HT-29 (cell line): Measurements from ENCODE around the gene ZNF423. TPM values are rescaled to one million over a fixed set of nuclear protein-coding genes. Genes with fewer than 3 reads are reported as not detected.

Experiments
- DNase-seq: peaks from one replicate; pipeline ENCODE4 v3.0.0-alpha.2; 2015; ENCODE audit warnings: low spot score
- total RNA-seq: library from RNA; depleted of rRNA; stranded (reverse); fragments of >200 nt; shearing (Covaris generic); gene quantifications from 2 replicates; pipeline ENCODE4 v1.2.3, GENCODE V29; 2014

Gene ZNF423
- total RNA-seq, 1 experiment from 2014 or later, result not detected

DNA sequence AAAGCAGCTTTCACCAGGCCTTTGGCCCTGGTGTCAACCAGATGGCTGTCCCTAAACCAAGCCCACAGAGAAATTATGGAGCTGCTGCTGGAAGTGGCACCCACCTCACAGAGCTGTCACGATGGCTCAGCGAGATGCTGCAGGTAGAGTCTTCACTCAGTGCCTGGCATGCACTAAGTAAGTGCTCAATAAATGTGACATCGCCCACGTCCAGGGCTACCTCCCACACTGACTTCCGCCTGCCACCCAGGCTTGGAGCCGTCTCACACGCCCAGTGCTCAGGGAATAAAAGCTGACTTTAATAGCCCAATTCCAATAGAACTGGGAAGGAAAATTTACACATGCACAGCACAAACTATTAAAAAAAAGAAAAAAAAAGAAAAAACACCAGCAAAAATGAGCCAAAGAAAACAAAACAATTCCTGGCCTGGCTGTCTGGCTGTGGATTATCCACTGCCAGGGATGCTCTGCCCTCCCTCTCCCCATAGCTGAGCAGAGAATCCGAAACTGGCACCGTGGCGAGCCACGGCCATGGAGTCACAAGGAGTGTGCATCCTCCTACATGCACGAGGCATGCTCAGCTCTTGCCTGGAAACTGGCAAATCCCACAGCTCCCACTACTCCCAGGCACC lies 68.9 kb downstream of the ZNF423 start:
- DNase-seq, result no peak

DNA sequence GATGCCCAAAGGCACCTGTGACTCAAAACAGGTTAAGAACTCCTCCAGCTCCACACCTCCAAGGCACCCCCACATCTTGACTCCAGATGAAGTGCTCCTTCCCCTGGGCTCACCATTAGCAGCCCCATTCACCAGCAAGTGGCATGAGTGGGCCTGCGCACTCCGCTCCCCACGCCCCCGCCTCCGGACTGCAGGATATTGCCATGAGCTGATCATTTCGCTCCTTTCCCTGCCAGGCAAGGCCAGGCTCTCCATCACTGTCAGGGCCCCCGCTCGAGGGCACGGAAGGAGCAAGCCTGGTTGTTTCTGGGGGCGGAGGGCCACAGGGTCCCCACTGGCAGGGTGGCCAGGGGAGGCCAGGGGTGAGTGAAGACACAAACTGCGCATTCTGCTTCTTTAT lies 69.9 kb downstream of the ZNF423 start:
- DNase-seq, result no peak

DNA sequence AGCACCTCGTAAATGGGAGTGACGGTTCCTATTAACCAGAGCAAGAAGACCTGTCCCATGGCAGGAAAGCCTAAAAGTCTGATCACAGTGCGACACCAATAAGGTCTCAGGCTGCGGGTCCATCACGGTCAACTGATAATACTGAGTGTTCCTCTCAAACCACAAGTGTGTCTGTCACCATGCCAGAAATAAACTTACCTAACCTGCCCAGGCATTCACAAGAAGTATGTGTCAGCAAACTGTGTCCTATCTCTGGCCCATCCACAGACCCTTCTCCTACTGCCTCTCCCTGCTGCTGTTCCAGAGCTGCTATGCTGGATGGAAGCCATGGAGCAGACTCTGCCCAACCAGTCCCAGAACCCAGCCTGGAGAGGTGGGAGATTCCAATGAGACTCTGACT lies 73.5 kb downstream of the ZNF423 start:
- no peak for DNase-seq

DNA sequence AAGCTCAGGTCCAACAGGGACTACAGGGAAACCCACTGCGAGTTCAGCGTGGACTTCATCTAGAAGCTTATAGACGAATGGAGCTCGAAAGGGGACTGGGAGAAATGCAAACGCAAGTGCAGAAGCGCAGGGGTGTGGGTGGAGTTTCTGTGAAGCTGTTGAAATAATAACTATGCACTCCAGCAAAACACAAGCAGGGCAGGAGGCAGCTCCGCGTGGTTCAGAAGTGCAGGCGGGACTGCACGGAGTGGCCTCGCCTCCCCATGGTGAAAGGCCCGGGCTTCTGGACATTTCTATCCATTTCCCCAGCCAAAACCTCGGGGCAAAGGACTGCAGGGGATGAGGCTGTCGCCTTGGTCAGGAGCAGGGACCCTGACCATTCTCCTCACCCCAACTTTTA lies 74.5 kb downstream of the ZNF423 start:
- DNase-seq, result no peak

DNA sequence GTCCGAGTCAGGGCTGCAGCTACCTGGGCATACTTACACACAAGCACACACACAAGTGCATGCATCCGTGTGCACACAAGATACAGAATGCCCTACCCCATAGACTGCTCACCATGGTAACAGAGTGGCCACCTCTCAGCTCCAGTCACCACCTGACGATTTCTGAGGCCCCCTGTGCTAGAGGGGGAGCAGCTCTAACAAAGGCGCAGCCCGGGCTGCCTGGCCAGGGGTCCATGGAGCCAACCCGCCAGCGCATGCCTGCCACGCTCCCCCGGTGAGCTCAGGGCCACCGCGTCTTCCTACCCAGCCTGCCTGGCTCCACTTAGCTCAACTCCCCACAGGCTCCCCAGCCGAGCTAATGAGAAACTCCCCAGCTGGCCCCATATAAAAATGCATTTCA lies 75.5 kb downstream of the ZNF423 start:
- DNase-seq, result no peak

DNA sequence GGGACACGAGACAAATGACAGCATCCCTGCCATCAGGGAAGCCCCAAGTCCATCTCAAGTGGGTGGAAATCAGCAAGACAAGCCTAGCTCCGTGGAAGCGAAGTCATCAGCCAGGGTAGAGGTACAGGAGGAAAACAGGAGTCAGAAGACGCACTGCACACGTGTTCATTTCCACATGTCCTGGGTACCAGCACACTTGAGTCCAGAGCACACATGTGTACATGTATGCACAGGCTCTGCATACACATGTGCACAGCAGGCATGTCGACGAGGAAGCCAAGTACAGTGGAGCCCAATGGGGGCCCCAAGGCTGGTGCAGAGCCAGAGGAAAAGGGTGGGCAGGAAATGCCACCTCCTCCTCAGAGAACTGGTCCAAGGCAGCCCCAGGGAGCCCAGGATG lies 75.9 kb downstream of the ZNF423 start:
- no peak for DNase-seq

DNA sequence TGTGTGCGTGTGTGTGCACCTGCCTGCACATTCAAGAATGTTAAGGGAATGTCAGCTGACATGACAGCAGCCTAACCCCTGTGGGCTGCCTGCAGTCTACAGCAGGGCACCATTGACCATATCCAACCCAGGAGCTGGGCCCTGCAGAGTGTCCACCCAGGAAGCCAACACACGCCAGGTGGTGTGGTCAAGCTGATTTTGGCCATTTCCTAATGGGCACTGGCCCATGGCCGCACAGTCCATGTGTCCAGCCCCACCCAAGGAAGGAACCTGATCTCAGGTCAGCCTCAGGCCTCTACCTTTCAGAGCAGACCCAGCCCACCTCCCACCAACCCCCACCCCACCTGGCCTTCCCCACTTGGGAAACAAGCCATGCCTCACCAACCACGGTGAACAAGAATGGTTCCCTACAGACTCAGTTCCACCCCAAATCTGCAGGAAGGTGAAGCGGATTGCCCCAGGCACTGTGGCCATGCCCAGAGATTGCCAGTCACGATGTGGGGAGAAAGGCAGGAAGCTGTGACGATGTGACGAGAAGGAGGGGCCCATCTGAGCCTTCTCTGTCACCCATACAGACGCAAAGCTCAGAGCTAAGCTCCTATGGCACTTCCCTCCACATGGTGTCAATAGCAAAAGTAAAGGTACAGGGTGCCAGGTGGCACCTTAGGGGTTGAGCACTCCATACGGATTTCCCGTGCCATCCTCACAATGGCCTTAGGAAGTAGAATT lies 77.5 kb downstream of the ZNF423 start:
- no peak for DNase-seq

DNA sequence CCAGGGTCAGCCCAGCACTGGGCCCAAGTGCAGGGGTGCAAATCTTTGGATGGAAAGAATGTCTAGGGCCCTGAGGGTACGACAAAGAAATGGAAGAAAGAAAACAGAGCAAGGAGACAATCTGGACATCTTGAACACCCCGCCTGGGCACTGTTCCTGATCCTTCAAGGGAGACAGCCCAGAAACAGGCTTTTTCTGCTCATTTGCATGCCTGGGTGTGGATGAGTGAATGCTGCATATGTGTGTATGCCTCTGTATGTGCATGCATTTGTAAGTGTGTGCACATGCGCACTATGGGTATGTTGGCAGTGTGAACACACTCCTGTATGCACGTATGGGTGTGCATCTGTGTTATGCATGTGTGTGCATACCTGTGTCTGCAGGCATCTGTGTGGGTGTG lies 79.2 kb downstream of the ZNF423 start:
- DNase-seq, result no peak

DNA sequence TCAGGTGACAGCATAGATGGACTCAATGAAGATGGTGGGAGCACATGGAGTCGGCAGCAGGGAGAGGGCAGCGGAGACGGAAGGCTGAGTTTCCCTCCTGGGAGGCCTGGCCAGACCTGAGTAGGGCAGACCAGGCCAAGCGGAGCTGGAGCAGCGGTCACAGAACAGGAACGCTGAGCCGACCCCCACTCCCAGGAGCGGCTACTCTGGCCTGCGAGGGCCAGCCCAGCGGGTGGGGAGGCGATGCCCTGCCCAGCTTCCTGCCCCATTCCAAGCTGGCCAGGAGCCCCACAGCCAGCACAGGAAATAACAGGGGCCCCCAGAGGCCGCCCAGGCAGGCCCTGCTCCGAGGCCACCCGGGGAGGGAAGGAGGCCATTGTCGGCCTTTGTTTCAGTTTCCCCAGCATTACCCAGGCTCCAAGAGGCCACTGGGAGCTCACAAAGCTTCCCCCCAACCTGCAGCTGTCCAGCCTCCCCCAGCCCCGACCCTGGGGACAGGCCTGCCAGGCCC lies 79.8 kb downstream of the ZNF423 start:
- no peak for DNase-seq

DNA sequence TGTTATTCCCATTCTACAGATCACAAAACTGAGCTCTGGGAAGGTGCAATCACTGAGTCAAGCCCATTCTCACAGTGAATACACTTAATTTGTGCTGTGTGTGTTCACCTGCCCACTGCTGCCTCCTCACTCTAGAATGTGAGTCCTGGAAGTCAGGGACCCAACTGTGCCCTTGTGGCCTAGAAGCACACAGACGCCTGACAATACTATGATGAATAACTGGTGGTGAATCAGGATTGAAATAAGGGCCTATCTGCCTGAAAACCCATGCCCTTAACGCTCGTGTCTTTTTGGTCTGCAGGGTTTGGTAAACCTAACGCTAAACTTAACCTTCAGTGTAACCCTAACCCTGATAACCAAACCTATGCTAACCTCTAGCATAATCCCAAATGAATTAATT lies 80.3 kb downstream of the ZNF423 start:
- no peak for DNase-seq

DNA sequence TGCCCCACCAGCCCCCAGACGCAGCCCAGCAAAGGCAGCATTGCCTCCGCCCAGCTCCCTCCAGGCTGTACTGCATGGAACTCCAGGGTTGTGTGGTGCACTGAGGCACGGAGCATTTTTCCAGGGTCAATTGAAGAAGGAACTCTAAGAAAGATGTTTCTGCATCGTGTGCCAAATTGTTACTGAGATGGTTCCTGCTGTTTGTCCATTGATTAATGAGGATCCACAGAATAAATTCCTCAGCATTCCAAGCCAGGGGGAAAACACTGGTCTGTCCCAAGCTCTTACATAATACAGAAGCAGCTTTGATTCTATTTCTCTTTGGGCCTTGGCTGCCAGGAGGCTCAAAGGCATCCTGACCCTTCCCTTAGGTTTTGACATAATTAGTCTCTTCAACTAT lies 80.9 kb downstream of the ZNF423 start:
- DNase-seq, result no peak

DNA sequence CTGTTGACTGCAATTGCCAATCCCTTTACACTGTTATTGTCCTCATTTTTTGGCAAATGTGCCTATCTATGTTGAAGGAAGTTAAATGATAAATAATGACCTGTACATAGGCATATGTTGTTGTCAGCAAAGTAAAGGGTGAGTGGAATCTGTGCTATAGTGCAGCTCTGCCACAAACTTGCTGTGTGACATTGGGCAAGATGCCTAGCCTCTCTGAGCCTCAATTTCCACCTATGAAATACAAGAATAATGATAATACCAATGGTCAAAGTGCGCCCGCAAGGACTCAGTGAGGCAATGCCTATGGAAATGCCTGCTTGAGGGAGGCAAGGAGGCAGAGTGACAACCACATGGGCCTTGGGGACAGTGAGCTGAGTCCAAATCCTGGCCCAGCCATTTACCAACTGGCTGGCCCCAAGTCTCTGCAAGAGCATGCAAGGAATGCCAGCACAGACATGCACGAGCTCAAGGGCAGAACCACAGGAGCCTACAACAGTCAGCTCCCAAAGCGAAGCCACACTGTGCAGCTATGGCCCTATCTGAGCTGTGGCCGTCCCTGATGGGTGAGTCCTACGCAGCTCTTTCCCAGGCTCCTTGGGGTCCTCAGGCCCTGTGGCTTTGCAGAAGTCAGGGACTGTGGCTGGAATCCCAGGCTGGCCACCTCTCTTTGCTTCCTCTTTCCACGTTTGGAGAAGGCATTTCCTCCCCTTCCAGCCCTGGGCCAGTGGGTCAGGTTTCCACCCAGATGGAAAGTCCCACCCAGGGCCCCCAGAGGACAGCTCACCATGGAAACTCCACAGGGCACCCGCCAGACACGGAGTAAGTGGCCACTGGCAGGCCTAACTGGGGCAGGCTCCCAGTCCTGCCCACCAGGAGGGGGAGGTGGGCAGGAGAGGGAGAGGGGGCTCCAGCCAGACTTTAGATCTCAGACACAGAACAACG lies 82.1 kb downstream of the ZNF423 start:
- DNase-seq, result no peak

DNA sequence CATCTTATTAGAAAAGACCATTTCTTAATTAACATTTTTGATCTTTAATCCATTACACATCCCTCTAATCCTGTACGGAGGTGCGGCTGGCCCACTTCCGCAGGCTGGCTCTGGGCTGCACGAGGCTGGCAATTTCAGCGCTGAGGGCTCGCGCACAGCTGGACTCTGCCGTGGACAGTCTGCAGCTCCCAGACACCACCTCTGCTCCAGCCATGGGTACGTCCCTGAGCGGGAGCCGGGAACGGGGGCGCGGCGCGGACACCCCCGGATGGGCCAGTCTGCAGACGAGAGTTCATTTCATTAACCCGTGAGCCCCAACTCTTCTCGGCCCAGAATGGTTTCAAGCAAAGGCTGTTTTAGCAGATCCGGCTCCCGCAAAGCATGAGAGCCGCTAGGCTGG lies 87.9 kb downstream of the ZNF423 start:
- DNase-seq, result no peak

DNA sequence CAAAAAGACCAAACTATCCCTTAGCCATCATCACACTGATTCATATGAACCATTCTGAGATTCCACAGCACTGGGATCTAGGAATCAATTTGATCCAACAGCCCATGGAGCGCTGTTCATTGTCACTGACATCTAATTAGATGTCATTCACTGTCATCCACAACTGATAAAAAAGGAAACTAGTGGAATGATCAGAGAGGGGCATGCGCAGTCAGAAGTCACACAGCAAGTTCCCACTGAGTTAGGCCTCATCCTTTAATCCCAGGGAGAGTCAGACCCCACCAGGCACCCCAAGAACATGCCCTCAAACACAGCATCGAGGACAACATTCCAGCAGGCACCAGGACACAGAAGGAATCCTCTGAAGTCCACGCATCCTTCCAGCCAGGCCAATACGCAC lies 88.5 kb downstream of the ZNF423 start:
- no peak for DNase-seq

DNA sequence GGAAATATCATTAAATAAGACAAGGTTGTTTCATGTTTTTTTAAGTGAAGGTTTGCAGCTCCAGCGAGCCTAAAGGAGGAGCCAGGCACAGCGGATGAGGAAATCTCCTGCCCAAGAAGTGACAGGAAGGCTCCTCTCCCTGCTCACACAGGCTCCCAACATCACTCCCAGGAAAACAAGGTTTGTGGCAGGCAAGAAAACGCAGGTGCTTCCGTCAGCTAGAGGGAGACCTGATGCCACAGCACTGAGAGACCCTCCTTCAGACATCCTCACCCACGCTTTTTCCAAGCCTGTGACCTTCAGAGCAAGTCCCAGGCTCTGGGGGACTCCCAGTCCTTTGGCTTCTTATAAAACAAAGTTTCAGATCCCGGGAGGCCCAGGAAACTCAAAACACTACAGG lies 89.7 kb downstream of the ZNF423 start:
- no peak for DNase-seq

DNA sequence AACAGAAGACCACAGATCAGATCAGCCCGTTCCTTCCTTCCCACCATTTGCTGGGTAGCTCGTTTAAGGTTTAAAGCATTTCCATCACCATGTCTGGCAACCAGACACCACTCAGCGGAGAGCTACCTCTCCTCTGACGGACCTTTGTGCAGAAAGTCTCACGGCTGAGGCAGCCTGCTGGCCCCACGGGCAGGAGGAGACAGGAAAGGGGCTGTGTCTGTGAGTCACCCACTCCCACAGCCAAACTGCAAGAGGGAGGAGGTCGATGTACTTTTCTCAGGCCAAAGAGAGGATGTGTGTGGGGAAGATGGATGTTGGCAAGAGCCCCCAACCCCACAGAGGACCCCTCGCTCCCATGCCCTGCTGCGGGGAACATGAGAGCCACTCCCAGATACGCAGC lies 92.1 kb downstream of the ZNF423 start:
- DNase-seq, result no peak

DNA sequence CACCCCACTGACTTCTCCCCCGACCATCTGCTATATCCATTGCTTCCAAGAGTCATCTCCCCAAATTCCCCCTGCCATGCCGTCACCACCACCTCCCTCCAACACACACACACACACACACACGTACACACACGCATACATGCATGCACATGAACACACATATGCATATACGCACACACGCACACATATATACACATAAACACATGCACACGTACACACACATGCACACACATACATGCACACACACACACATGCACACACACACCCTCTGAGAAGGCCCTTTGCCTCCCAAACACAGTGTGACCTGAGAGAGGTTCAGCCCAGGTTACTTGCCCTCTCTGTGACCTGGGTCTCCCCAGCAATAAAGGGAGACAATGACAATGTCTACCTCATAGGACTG lies 95.1 kb downstream of the ZNF423 start:
- DNase-seq, result no peak

DNA sequence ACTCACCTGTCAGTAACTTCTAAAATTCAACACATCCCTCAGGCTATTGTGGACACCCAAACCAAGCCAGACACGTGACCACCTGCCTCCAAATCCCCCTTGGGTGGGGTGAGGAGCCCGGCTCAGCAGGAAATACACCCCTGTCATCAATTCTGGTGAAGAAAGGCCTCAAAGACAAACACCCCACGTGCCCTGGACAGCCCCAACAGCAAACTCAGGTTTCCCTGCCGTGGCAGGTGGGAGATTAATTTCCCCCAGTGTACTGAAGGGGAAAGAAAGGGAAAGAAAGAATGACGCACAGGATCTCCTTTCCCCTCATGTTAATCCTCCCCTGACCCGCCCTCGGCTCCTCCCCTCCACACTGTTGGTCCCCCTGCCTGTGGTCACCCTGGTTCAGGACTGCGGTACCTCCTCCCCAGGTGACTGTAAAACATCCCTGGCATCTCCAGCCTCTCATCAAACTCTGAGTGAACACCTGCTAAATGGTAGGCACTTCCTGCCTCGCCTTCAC lies 98.3 kb downstream of the ZNF423 start:
- DNase-seq, result no peak

DNA sequence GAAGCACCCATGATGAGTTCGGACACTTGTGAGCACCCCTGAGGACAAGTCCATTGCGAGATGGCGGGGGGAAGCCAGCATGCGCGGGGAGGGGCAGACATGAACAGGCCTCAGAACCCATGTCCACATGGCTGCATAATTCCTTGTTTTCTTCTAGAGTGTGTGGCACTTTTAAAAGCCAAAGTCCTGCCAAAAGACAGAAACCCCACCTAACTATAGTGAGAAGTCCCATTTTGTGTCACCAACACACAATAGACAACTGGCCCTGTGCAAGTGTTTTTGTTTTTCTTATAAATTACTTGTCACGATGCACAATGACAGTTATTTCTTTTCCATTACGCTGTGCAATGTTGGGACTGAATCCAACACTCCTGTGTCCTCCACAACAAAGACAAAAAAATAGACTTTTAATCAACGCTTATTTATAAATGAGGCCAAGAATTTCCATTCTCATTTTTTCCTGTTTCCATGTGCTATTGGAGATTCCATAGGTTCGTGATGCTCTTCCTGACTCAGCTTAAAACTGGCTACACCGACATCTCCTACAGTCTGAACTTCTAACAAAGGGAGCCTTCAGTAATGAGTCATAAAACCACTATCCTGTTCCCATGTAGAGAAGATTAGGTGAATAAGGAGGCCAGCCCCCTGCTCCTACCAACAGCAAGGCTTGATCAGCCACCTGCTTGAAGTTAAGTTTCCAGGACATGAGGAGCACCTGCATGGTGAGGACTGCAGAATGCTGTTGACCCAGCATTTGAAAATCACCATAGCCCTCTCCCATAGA lies 98.9 kb downstream of the ZNF423 start:
- DNase-seq, result no peak

DNA sequence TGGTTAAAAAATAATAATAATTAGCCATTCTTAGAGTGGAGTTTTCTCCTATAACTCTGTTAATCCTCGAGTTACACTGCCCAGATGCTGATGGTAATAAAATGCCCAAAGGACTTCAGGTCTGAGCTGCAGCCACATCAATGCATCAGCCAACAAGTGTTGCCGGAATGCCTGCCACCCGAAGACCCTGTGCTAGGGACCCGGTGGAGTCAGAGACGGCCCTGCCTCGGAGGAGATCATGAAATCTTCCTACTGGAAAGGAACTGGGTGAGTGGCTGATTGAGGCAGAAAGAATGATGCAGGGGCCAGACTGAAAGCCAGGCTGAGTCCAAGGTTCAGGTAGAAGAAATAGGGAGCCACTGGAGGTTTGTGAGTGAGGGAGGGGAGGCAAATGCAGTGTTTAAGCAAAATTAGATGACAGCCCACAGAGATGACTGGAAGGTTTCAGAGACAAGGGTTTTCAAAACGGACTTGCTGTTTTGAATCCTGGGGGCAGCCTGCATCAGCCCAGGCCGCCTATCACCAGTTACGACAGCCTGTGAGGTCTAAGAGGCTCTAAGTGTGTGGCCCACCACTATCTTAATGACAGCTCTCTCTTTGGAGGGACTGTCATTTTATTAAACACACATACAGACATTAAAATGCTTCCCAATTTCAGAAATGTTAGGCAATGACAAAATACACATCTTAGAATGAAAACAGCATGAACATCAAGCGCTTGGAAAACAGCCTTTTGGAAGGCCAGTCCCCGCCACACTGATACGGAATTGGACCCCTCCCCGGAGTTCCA lies 100.0 kb downstream of the ZNF423 start:
- no peak for DNase-seq

DNA sequence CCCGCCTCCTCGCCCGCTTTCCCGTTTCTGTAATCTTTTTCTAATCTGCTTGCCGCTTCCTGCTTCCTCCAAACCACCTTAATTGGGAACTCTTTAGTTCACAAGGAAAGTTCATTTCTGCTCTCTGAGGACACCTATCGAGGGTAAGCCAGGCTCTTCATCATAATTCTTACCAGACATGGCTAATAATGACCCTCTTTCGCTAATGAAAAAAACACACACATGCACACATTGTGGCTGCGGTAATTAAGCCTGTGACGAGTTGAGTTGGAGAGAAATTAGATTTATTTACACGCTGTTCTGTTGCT lies 100.6 kb downstream of the ZNF423 start:
- DNase-seq, result peak; percentile 56
